K562 (cell line): ENCODE results near the gene SETD7.

ENCODE experiments used
- FOSL1 ChIP-seq: fragments of 200-800 bp; sonication (Bioruptor generic); conservative IDR thresholded peaks from 2 replicates; pipeline ENCODE4 v1.6.1; 2016; ENCODE audit warnings: missing genetic modification characterization, missing compliant biosample characterization
- FOXM1 ChIP-seq, 2 experiments: fragments of 450-650 bp in 1 of 2; sonication (generic) in 1 of 2; formaldehyde crosslinking in 1 of 2; IDR thresholded peaks; 2 replicates each; pipeline versions ENCODE4 v1.6.1 to v1.9.0; 2017 to 2022; ENCODE audit warnings: low read depth in 2 of 2, mild to moderate bottlenecking in 2 of 2, missing genetic modification reagents in 1 of 2, moderate library complexity in 1 of 2
- LEF1 ChIP-seq: fragments of 450-650 bp; IDR thresholded peaks from 2 replicates; pipeline ENCODE4 v1.6.1; 2016; ENCODE audit warnings: mild to moderate bottlenecking
- ZC3H4 ChIP-seq: sonication (generic); formaldehyde crosslinking; IDR thresholded peaks from 2 replicates; pipeline ENCODE4 v1.9.0; 2021; ENCODE audit warnings: missing genetic modification reagents, borderline replicate concordance
- ZNF124 ChIP-seq: sonication (generic); formaldehyde crosslinking; IDR thresholded peaks from 2 replicates; pipeline ENCODE4 v1.8.1; 2022; ENCODE audit warnings: missing genetic modification reagents
- ZNF507 ChIP-seq: conservative IDR thresholded peaks from 2 replicates; pipeline ENCODE4 v1.6.1; 2017; ENCODE audit warnings: missing genetic modification characterization, missing compliant biosample characterization
- TF ChIP-seq, protein P1 (sequence below), 2 experiments: IDR thresholded peaks; 2 replicates each; pipeline ENCODE4 v1.6.1; 2011; ENCODE audit warnings: borderline replicate concordance in 1 of 2, control low read depth in 1 of 2, low read depth in 1 of 2, low read length in 1 of 2, mild to moderate bottlenecking in 1 of 2, mixed read lengths in 1 of 2, moderate library complexity in 1 of 2; ENCODE audit not compliant: insufficient read depth in 1 of 2, insufficient read length in 1 of 2, poor library complexity in 1 of 2, severe bottlenecking in 1 of 2; ENCODE audit errors: extremely low read depth in 1 of 2

DNA sequence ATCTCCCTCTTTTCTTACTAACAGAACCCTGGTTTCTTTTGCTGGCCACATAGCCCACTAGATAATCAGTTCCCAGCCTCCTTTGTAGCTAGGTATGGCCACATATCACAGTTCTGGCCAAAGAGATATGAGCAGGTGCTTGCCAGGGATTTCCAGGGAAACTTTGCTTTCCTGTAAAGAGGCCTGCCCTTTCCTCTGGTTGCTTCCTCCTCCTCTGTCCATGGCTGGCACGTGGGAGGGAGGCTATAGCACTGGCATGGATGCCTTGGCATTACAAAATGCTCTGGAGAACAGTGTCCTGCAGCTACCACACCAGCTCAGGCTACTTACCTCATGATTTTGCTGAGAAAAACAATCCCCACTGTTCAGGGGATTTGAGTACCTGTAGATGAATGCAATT lies 74.6 kb downstream of the SETD7 start:
- TF ChIP-seq ZNF507 (tag) = no peak
- no peak for TF ChIP-seq FOSL1 (tag)
- no peak for TF ChIP-seq FOXM1 (IDR thresholded peaks at IDR 0.05; ENCODE audit: low read depth)
- TF ChIP-seq FOXM1 (CRISPR knock-in tag; IDR thresholded peaks at IDR 0.05; ENCODE audit: low read depth) = no peak
- no peak for TF ChIP-seq LEF1
- TF ChIP-seq, protein P1, sequence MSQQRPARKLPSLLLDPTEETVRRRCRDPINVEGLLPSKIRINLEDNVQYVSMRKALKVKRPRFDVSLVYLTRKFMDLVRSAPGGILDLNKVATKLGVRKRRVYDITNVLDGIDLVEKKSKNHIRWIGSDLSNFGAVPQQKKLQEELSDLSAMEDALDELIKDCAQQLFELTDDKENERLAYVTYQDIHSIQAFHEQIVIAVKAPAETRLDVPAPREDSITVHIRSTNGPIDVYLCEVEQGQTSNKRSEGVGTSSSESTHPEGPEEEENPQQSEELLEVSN (IDR thresholded peaks at IDR 0.05; ENCODE audit: borderline replicate concordance in 1 of 2, extremely low read depth in 1 of 2, insufficient read depth in 1 of 2, insufficient read length in 1 of 2, low read depth in 1 of 2, low read length in 1 of 2, poor library complexity in 1 of 2, severe bottlenecking in 1 of 2) = no peak
- TF ChIP-seq ZC3H4 (CRISPR knock-in tag) = no peak
- no peak for TF ChIP-seq ZNF124 (CRISPR knock-in tag)
